ENCODE data around the gene COPS3. TPM values are rescaled to one million over a fixed set of nuclear protein-coding genes. Genes with fewer than 3 reads are reported as not detected.

COPS3 gene
- total and polyA plus RNA-seq, 9 of the 15 experiments (the other 6 are each of a cell fraction or from before 2014, with no cell fraction given), result 92.4 to 295 (median 167) TPM

DNA sequence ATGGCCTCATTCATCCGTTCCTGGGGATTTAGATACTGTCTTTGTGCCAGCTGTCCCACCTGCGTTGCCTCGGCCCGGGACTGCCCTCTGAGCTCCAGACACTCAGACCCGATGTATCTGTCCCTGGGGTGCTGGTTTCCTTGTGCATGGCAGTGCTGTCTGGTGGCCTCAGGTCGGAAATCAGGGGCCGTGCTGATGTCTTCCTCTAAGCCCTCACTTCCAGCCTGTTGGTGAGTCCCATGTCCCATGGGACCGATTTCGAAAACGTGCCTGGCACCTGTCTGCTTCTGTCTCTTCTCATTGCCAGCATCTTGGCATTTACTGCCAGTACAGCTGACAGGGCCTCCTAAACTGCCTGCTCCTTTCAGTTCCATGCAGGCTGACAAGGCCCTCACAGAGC lies 44.2 kb upstream of the COPS3 start:
- no peak overlapping the region for H3K4me3 ChIP-seq
- in situ Hi-C loops (cut with MboI), result no loop called here
- 66% methylated on average over 9 of the region's 10 CpGs for WGBS (ENCODE audit: insufficient coverage, low coverage, missing lambda C conversion rate)
- H3K27ac ChIP-seq (ENCODE audit: extremely low read depth, low read depth, low read length), result no peak overlapping the region
- no peaks in the 10 kb centered on the region for H3K9me1 ChIP-seq (ENCODE audit: control insufficient read depth, insufficient read depth, low read length)
- intact Hi-C loops (cut with micrococcal nuclease), result no loop called here
- no peaks in the 10 kb centered on the region for H4K20me1 ChIP-seq (replicated peaks; ENCODE audit: control insufficient read depth, insufficient read depth, low read length)
- FAIRE-seq, result no peak
- no TSS peak for BruUV-seq (replicated peaks)
- H3K4me1 ChIP-seq (replicated peaks in 1 of 2; ENCODE audit: control insufficient read depth in 2 of 2, insufficient read depth in 2 of 2, low read length in 2 of 2), result no peaks in the 10 kb centered on the region; a peak in 1 of 5 replicates
- H3K9ac ChIP-seq (ENCODE audit: insufficient read depth in 1 of 2, low read depth in 2 of 2, low read length in 2 of 2), result no peak overlapping the region
- TF ChIP-seq, protein P1, sequence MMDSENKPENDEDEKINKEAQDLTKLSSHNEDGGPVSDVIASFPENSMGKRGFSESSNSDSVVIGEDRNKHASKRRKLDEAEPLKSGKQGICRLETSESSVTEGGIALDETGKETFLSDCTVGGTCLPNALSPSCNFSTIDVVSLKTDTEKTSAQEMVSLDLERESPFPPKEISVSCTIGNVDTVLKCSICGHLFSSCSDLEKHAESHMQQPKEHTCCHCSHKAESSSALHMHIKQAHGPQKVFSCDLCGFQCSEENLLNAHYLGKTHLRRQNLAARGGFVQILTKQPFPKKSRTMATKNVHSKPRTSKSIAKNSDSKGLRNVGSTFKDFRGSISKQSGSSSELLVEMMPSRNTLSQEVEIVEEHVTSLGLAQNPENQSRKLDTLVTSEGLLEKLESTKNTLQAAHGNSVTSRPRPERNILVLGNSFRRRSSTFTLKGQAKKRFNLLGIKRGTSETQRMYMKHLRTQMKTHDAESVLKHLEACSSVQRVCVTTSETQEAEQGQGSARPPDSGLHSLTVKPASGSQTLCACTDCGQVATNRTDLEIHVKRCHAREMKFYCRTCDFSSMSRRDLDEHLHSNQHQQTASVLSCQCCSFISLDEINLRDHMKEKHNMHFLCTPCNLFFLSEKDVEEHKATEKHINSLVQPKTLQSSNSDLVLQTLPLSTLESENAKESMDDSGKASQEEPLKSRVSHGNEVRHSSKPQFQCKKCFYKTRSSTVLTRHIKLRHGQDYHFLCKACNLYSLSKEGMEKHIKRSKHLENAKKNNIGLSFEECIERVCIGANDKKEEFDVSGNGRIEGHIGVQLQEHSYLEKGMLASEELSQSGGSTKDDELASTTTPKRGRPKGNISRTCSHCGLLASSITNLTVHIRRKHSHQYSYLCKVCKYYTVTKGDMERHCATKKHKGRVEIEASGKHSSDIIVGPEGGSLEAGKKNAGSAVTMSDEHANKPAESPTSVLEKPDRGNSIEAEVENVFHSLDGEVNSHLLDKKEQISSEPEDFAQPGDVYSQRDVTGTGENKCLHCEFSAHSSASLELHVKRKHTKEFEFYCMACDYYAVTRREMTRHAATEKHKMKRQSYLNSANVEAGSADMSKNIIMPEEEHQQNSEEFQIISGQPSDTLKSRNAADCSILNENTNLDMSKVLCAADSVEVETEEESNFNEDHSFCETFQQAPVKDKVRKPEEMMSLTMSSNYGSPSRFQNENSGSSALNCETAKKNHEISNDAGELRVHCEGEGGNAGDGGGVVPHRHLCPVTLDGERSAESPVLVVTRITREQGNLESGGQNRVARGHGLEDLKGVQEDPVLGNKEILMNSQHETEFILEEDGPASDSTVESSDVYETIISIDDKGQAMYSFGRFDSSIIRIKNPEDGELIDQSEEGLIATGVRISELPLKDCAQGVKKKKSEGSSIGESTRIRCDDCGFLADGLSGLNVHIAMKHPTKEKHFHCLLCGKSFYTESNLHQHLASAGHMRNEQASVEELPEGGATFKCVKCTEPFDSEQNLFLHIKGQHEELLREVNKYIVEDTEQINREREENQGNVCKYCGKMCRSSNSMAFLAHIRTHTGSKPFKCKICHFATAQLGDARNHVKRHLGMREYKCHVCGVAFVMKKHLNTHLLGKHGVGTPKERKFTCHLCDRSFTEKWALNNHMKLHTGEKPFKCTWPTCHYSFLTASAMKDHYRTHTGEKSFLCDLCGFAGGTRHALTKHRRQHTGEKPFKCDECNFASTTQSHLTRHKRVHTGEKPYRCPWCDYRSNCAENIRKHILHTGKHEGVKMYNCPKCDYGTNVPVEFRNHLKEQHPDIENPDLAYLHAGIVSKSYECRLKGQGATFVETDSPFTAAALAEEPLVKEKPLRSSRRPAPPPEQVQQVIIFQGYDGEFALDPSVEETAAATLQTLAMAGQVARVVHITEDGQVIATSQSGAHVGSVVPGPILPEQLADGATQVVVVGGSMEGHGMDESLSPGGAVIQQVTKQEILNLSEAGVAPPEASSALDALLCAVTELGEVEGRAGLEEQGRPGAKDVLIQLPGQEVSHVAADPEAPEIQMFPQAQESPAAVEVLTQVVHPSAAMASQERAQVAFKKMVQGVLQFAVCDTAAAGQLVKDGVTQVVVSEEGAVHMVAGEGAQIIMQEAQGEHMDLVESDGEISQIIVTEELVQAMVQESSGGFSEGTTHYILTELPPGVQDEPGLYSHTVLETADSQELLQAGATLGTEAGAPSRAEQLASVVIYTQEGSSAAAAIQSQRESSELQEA (IDR thresholded peaks at IDR 0.05; ENCODE audit: low read depth), result no peak
- TF ChIP-seq, protein P2, sequence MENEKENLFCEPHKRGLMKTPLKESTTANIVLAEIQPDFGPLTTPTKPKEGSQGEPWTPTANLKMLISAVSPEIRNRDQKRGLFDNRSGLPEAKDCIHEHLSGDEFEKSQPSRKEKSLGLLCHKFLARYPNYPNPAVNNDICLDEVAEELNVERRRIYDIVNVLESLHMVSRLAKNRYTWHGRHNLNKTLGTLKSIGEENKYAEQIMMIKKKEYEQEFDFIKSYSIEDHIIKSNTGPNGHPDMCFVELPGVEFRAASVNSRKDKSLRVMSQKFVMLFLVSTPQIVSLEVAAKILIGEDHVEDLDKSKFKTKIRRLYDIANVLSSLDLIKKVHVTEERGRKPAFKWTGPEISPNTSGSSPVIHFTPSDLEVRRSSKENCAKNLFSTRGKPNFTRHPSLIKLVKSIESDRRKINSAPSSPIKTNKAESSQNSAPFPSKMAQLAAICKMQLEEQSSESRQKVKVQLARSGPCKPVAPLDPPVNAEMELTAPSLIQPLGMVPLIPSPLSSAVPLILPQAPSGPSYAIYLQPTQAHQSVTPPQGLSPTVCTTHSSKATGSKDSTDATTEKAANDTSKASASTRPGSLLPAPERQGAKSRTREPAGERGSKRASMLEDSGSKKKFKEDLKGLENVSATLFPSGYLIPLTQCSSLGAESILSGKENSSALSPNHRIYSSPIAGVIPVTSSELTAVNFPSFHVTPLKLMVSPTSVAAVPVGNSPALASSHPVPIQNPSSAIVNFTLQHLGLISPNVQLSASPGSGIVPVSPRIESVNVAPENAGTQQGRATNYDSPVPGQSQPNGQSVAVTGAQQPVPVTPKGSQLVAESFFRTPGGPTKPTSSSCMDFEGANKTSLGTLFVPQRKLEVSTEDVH (IDR thresholded peaks at IDR 0.05; ENCODE audit: low read depth, partially characterized antibody), result no peak
- TF ChIP-seq, protein P3, sequence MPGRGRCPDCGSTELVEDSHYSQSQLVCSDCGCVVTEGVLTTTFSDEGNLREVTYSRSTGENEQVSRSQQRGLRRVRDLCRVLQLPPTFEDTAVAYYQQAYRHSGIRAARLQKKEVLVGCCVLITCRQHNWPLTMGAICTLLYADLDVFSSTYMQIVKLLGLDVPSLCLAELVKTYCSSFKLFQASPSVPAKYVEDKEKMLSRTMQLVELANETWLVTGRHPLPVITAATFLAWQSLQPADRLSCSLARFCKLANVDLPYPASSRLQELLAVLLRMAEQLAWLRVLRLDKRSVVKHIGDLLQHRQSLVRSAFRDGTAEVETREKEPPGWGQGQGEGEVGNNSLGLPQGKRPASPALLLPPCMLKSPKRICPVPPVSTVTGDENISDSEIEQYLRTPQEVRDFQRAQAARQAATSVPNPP (IDR thresholded peaks at IDR 0.05; ENCODE audit: borderline replicate concordance, insufficient read depth, insufficient read length), result no peak
- no peak for ATAC-seq
- no peaks in the 10 kb centered on the region for H3K9me3 ChIP-seq (replicated peaks; ENCODE audit: control insufficient read depth, insufficient read depth, low read depth, low read length)
- no peak for DNase-seq (ENCODE audit: extremely low read depth in 1 of 4, low spot score in 3 of 4)
- no peak overlapping the region for H2AFZ ChIP-seq (ENCODE audit: low read depth, low read length)
- 0 out of 3 replicates have a peak, but pooled peaks cover 3% of the 10 kb centered on the region for H3K36me3 ChIP-seq (ENCODE audit: control insufficient read depth, insufficient read depth, low read length)
- CTCF ChIA-PET (ENCODE audit: low intra/inter-chr PET ratio), result no interaction called here
- H3K79me2 ChIP-seq (ENCODE audit: control insufficient read depth, insufficient read depth, low read length), result no peaks in the 10 kb centered on the region
- H3K27me3 ChIP-seq (ENCODE audit: control insufficient read depth in 2 of 2, insufficient read depth in 2 of 2, low read length in 2 of 2), result no peaks in the 10 kb centered on the region
- POLR2A ChIA-PET, result interaction anchor here (0.6 to 0.7 kb wide), 2 partner anchors 21 to 367 kb away, joined by 3 read pairs; no protein-coding TSS in a partner anchor
- H3K4me2 ChIP-seq (ENCODE audit: insufficient read depth, low read length), result no peak overlapping the region

Measured in K562 (cell line).